Activated CD4-positive, alpha-beta T cell treated with anti-CD3 and anti-CD28 coated beads for 48 hours (primary cell): ENCODE measurements around the gene AUNIP.

Source experiments
- DNase-seq: peaks from one replicate; pipeline ENCODE4 v3.0.0-alpha.2; 2020

Gene AUNIP

GRCh38 chr1:25807480-25808390 is 51.5 kb downstream of the AUNIP start:
- DNase-seq: no peak

- DNase-seq: no peak
Observed at GRCh38 chr1:25806418-25806817, 52.8 kb downstream of the AUNIP start.

- no peak for DNase-seq
Observed at GRCh38 chr1:25805863-25806225, 53.4 kb downstream of the AUNIP start.

GRCh38 chr1:25804964-25805862 is 54.0 kb downstream of the AUNIP start:
- DNase-seq: no peak

GRCh38 chr1:25804244-25804963 is 54.9 kb downstream of the AUNIP start:
- DNase-seq: peak; percentile 65

GRCh38 chr1:25803368-25803767 is 55.9 kb downstream of the AUNIP start:
- DNase-seq: no peak

- peak; percentile 29 for DNase-seq
Observed at GRCh38 chr1:25802915-25803314, 56.3 kb downstream of the AUNIP start.

GRCh38 chr1:25800703-25801377 is 58.4 kb downstream of the AUNIP start:
- DNase-seq: no peak

- peak; percentile 32 for DNase-seq
Observed at GRCh38 chr1:25799935-25800702, 59.1 kb downstream of the AUNIP start, which contains the start of gene SELENON. Gene SELENON, plus strand, starts transcription at chr1:25800193. Its CDS starts 38 bp downstream, at chr1:25800231.

GRCh38 chr1:25799352-25799934 is 59.8 kb downstream of the AUNIP start:
- no peak for DNase-seq

- no peak for DNase-seq
Observed at GRCh38 chr1:25798666-25799351, 60.4 kb downstream of the AUNIP start.

GRCh38 chr1:25797939-25798338 is 61.3 kb downstream of the AUNIP start:
- DNase-seq: peak; percentile 69

GRCh38 chr1:25796811-25797458 is 62.3 kb downstream of the AUNIP start:
- peak; percentile 92 for DNase-seq

GRCh38 chr1:25795946-25796810 is 63.1 kb downstream of the AUNIP start:
- peak; percentile 72 for DNase-seq

GRCh38 chr1:25795211-25795610 is 64.0 kb downstream of the AUNIP start:
- DNase-seq: no peak

GRCh38 chr1:25794325-25794724 is 64.9 kb downstream of the AUNIP start:
- DNase-seq: no peak

- DNase-seq: no peak
Observed at GRCh38 chr1:25793585-25794170, 65.6 kb downstream of the AUNIP start.

- DNase-seq: no peak
Observed at GRCh38 chr1:25792115-25792514, 67.1 kb downstream of the AUNIP start.

- DNase-seq: no peak
Observed at GRCh38 chr1:25790472-25790871, 68.8 kb downstream of the AUNIP start.
